AG04450 (cell line): ENCODE measurements around the gene DCAF15. TPM values are rescaled to one million over a fixed set of nuclear protein-coding genes. Genes with fewer than 3 reads are reported as not detected.
"Not testable (repeated sequence)": the region's sequence is repeated elsewhere in the genome, so short reads cannot be mapped to it uniquely, and the experiment has no call there.

Experiments
- CTCF ChIA-PET: fragments of 300-600, 350-600 bp; formaldehyde crosslinking; extraction: SDS; loops from one replicate; lab custom pipeline; 2022; ENCODE audit warnings: antibody characterized with exemption, inconsistent platforms; lab: Charles Lee
- POLR2A ChIA-PET: fragments of 350-600 bp; formaldehyde crosslinking; extraction: SDS; loops from one replicate; lab custom pipeline; 2021; ENCODE audit warnings: antibody characterized with exemption, inconsistent platforms; lab: Yijun Ruan, JAX
- DNase-seq: peaks from one replicate; pipeline ENCODE4 v3.0.0-alpha.2; 2011; ENCODE audit warnings: low read depth, low spot score
- H3K27ac ChIP-seq: one replicate; pipeline ENCODE4 v1.5.1; 2012; ENCODE audit warnings: low read depth, low read length, control low read depth
- H3K27me3 ChIP-seq: one replicate; pipeline ENCODE4 v1.6.0; 2012; ENCODE audit warnings: low read length; ENCODE audit not compliant: control insufficient read depth, insufficient read depth
- H3K4me3 ChIP-seq: 2 replicates; pipeline ENCODE4 v1.5.1; 2011; ENCODE audit warnings: mild to moderate bottlenecking, low read depth, low read length, control low read depth
- H3K9me3 ChIP-seq: 2 replicates; pipeline ENCODE4 v1.5.1; 2012; ENCODE audit warnings: low read length; ENCODE audit not compliant: control insufficient read depth, insufficient read depth
- polyA plus RNA-seq: library from polyadenylated mRNA; depleted of rRNA; stranded (reverse); fragments of >200 nt; gene quantifications from 2 replicates; pipeline ENCODE4 v1.2.3, GENCODE V29; 2011
- TF ChIP-seq, protein P1 (sequence below): IDR thresholded peaks from 2 replicates; pipeline ENCODE4 v1.5.1; 2011; ENCODE audit warnings: low read depth, low read length, control low read depth, inconsistent platforms

Gene DCAF15
- polyA plus RNA-seq, 1 experiment: 6.1 TPM

DNA sequence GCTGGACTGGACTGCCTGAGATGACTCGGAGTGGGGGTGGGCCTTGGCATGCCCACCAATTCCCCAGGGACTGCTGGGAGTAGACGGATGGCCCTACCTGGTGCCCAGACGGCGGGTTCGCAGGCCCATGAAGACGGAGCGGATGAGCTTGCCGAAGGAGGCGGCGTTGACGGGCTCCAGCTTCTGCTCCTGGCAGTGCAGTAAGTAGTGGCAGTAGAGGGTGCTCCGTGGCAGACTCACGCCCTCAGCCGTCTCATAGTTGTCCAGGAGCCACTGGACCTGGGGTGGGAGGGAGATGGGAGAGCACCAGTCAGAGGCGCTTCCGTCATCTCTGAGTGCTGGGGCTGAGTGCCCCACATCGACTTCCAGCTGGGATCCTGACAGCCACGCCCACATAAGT lies 17.6 kb downstream of the DCAF15 start:
- Histone ChIP-seq H3K27me3 (no peaks in the 10 kb centered on the region), H3K27ac (no peak overlapping the region), H3K4me3 (no peak overlapping the region), H3K9me3 (no peaks in the 10 kb centered on the region; the same call in 1 of the 2 replicates)
- POLR2A ChIA-PET: no interaction called here
- TF ChIP-seq, protein P1, sequence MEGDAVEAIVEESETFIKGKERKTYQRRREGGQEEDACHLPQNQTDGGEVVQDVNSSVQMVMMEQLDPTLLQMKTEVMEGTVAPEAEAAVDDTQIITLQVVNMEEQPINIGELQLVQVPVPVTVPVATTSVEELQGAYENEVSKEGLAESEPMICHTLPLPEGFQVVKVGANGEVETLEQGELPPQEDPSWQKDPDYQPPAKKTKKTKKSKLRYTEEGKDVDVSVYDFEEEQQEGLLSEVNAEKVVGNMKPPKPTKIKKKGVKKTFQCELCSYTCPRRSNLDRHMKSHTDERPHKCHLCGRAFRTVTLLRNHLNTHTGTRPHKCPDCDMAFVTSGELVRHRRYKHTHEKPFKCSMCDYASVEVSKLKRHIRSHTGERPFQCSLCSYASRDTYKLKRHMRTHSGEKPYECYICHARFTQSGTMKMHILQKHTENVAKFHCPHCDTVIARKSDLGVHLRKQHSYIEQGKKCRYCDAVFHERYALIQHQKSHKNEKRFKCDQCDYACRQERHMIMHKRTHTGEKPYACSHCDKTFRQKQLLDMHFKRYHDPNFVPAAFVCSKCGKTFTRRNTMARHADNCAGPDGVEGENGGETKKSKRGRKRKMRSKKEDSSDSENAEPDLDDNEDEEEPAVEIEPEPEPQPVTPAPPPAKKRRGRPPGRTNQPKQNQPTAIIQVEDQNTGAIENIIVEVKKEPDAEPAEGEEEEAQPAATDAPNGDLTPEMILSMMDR: no peak
- DNase-seq: no peak
- CTCF ChIA-PET: no interaction called here

DNA sequence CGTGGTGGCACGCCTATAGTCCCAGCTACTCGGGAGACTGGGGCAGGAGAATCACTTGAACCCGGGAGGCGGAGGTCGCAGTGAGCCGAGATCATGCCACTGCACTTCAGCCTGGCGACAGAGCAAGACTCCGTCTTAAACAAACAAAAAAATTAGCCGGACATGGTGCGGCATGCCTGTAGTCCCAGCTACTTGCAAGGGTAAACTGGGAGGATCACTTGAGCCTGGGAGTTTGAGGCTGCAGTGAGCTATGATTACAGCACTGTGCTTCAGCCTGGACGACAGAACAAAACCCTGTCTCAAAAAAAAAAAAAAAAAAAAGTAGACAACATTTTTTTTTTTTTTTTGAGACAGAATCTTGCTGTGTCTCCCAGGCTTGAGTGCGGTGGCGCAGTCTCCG lies 19.6 kb downstream of the DCAF15 start:
- CTCF ChIA-PET, H3K27ac ChIP-seq, POLR2A ChIA-PET: not testable (repeated sequence)

DNA sequence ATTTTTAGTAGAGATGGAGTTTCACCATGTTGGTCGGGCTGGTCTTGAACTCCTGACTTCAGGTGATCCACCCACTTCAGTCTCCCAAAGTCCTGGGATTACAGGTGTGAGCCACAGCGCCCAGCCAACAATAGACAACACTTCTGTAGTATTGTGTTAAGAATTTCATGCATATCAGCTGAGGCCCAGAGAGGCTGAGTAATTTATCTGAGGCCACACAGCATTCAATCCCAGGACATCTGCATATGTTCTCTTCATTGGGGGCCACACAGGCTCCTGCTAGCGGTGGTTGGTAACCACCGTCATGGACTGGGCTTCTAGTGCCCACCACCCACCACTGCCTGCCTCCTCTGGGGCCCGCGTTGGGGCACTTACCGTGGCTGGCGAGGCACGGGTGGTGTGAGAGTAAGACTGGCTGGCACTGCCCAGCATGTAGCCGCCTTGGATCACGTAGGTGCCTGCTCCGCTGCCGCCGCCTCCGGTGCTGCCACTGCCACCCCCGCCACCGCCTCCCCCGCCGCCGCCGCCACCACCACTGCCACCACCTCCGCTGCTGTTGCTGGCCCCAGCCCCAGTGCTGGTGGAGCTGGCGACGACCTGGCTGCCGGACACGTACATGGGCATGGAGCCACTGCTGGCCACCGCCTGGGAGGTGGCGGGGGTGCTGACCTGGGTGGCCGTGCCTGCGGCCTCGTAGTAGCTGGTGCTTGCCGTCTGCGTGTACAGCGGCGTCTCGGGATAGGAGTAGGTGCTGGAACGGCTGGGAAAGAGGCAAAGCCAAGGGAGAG lies 20.3 kb downstream of the DCAF15 start:
- TF ChIP-seq, protein P1: no peak
- CTCF ChIA-PET: no interaction called here
- no peak overlapping the region for H3K4me3 ChIP-seq
- H3K27ac ChIP-seq: no peak overlapping the region
- no peak for DNase-seq
- no peaks in the 10 kb centered on the region; the same call in 1 of the 2 replicates for H3K9me3 ChIP-seq
- POLR2A ChIA-PET: no interaction called here
- no peaks in the 10 kb centered on the region for H3K27me3 ChIP-seq

More for the DNA sequence above, 19.6 kb downstream of the DCAF15 start:
- not testable (repeated sequence) for H3K27me3 ChIP-seq, DNase-seq, H3K9me3 ChIP-seq, H3K4me3 ChIP-seq

DNA sequence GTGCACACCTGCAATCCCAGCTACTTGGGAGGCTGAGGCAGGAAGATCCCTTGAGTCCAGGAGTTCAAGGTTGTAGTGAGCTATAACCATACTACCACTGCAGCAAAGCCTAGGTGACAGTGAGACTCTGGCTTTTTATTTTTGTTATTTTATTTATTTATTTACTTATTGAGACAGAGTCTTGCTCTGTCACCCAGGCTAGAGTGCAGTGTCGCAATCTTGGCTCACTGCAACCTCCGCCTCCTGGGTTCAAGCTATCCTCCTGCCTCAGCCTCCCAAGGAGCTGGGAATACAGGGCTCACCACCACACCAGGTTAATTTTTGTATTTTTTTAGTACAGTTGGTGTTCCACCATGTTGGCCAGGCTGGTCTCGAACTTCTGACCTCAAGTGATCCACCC lies 21.2 kb downstream of the DCAF15 start:
- H3K4me3 ChIP-seq, CTCF ChIA-PET, H3K9me3 ChIP-seq, DNase-seq, H3K27ac ChIP-seq, H3K27me3 ChIP-seq, POLR2A ChIA-PET: not testable (repeated sequence)

DNA sequence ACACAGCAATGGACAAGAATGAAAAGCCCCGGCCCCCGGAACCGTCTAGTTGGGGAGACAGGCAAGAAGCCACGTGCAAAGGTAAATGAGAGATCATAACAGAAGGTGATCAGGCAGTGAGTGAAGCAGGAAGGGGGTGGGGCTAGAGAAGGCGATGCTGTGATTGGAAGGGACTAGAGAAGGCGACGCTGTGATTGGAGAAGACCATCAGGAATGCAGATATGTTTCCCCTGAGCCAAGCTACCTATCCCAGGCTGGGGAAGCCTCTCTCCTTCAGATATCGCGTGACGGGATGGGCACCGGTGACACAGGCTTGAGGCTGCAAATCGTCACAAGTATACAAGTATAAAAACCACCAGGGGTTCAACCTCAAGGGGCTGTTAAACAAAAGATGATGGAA lies 21.8 kb downstream of the DCAF15 start:
- Histone ChIP-seq H3K9me3 (no peaks in the 10 kb centered on the region), H3K27me3 (no peaks in the 10 kb centered on the region), H3K4me3 (no peak overlapping the region), H3K27ac (no peak overlapping the region)
- ChIA-PET POLR2A (interaction anchor here (0.7 kb wide), 1 partner anchor 14 kb away, joined by 8 read pairs; no protein-coding TSS in a partner anchor), CTCF (no interaction called here)
- no peak for DNase-seq
- TF ChIP-seq, protein P1: no peak

DNA sequence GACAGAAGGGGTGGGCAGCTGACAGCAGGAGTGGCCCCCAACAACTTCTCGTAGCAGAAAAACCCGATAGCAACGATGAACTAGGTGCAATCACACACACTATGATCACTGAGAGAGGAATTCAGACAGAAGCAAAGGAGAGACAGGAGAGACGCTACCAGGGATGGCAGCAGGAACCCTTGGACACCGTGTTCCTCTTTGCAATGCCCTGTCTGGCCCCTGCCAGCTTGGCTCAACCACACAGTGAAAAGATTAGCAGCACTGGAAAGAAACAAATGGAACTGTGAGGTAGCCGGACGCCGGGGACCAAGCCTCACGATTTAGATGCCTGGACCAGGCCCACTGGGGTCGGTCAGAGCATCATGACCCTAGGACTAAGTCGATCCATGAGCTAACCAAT lies 23.6 kb downstream of the DCAF15 start:
- Histone ChIP-seq H3K27ac (no peak overlapping the region), H3K4me3 (no peak overlapping the region), H3K9me3 (no peaks in the 10 kb centered on the region), H3K27me3 (no peaks in the 10 kb centered on the region)
- ChIA-PET CTCF (no interaction called here), POLR2A (no interaction called here)
- TF ChIP-seq, protein P1: no peak
- DNase-seq: no peak
